ENCODE measurements around the gene CORO2A.

DNA sequence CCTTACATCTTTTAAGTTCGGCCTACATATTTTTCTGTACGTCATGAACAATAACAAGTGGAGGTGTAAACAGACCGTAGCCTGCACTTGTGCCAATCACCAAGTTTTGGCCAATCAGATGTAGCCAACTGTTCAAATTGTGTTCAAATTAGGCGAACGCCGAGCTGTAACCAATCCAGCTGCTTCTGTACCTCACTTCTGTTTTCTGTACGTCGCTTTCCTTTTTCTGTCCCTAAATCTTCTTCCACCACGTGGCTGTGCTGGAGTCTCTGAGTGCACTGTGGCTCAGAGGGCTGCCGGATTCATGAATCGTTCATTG, 99.9 kb downstream of the CORO2A start:
- TF ChIP-seq, protein P1, sequence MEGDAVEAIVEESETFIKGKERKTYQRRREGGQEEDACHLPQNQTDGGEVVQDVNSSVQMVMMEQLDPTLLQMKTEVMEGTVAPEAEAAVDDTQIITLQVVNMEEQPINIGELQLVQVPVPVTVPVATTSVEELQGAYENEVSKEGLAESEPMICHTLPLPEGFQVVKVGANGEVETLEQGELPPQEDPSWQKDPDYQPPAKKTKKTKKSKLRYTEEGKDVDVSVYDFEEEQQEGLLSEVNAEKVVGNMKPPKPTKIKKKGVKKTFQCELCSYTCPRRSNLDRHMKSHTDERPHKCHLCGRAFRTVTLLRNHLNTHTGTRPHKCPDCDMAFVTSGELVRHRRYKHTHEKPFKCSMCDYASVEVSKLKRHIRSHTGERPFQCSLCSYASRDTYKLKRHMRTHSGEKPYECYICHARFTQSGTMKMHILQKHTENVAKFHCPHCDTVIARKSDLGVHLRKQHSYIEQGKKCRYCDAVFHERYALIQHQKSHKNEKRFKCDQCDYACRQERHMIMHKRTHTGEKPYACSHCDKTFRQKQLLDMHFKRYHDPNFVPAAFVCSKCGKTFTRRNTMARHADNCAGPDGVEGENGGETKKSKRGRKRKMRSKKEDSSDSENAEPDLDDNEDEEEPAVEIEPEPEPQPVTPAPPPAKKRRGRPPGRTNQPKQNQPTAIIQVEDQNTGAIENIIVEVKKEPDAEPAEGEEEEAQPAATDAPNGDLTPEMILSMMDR (IDR thresholded peaks at IDR 0.05) = no peak
- TF ChIP-seq POLR2A (IDR thresholded peaks at IDR 0.05) = no peak
- no peak for TF ChIP-seq POLR2AphosphoS5 (IDR thresholded peaks at IDR 0.05; ENCODE audit: insufficient read depth in 1 of 2, low read depth in 1 of 2)

Measured in vagina (tissue), 2 donors.